Loucy (cell line): ENCODE measurements around the gene TEX9.

Source experiments
- H2AFZ ChIP-seq: fragments of 200-600 bp; sonication (generic); 2 replicates; pipeline ENCODE4 v1.6.0; 2016; ENCODE audit warnings: antibody characterized with exemption, mild to moderate bottlenecking, low read length, moderate library complexity
- H3F3A ChIP-seq: fragments of 200-600 bp; 2 replicates; pipeline ENCODE4 v1.6.0; 2016; ENCODE audit warnings: antibody characterized with exemption, low read depth, mild to moderate bottlenecking
- H3K27me3 ChIP-seq: fragments of 200-600 bp; sonication (generic); 2 replicates; pipeline ENCODE4 v1.6.1; 2014; ENCODE audit warnings: low read length, mild to moderate bottlenecking; ENCODE audit not compliant: insufficient read depth, poor library complexity, severe bottlenecking
- H3K36me3 ChIP-seq: fragments of 200-600 bp; sonication (generic); 2 replicates; pipeline ENCODE4 v1.6.1; 2016; ENCODE audit warnings: low read length; ENCODE audit not compliant: insufficient read depth
- H3K4me1 ChIP-seq: fragments of 200-600 bp; sonication (generic); 2 replicates; pipeline ENCODE4 v1.5.1; 2014; ENCODE audit warnings: low read length, mild to moderate bottlenecking; ENCODE audit not compliant: insufficient read depth, poor library complexity, severe bottlenecking
- H3K4me2 ChIP-seq: fragments of 200-600 bp; sonication (generic); 2 replicates; pipeline ENCODE4 v1.6.0; 2014; ENCODE audit warnings: antibody characterized with exemption, low read length, low read depth, mild to moderate bottlenecking; ENCODE audit not compliant: poor library complexity, severe bottlenecking
- H3K4me3 ChIP-seq: fragments of 200-600 bp; sonication (generic); 2 replicates; pipeline ENCODE4 v1.5.1; 2014; ENCODE audit warnings: low read length, mild to moderate bottlenecking, mixed read lengths; ENCODE audit not compliant: poor library complexity, severe bottlenecking
- H3K79me2 ChIP-seq: fragments of 200-600 bp; sonication (generic); 2 replicates; pipeline ENCODE4 v1.6.1; 2014; ENCODE audit warnings: low read length; ENCODE audit not compliant: insufficient read depth
- H3K9ac ChIP-seq: fragments of 200-600 bp; sonication (generic); 2 replicates; pipeline ENCODE4 v1.6.0; 2014; ENCODE audit warnings: mild to moderate bottlenecking, low read depth, low read length, moderate library complexity; ENCODE audit not compliant: poor library complexity, severe bottlenecking
- H3K9me2 ChIP-seq: fragments of 200-600 bp; sonication (generic); replicated peaks from 2 replicates; pipeline ENCODE4 v1.6.1; 2016; ENCODE audit warnings: low read depth, low read length, mixed read lengths
- H3K9me3 ChIP-seq: fragments of 200-600 bp; sonication (generic); 2 replicates; pipeline ENCODE4 v1.6.1; 2014; ENCODE audit warnings: mild to moderate bottlenecking, antibody characterized with exemption, low read length, low read depth; ENCODE audit not compliant: insufficient read depth
- H4K20me1 ChIP-seq: fragments of 200-600 bp; sonication (generic); 2 replicates; pipeline ENCODE4 v1.6.0; 2014; ENCODE audit warnings: antibody characterized with exemption, low read length, mild to moderate bottlenecking; ENCODE audit not compliant: insufficient read depth, poor library complexity, severe bottlenecking
- CTCF ChIP-seq: fragments of 200-600 bp; sonication (generic); conservative IDR thresholded peaks from 2 replicates; pipeline ENCODE4 v1.5.1; 2014; ENCODE audit warnings: mild to moderate bottlenecking, antibody characterized with exemption, low read length
- EZH2phosphoT487 ChIP-seq: fragments of 200-600 bp; IDR thresholded peaks from 2 replicates; pipeline ENCODE4 v1.6.1; 2018; ENCODE audit warnings: antibody characterized with exemption, mild to moderate bottlenecking, moderate library complexity, borderline replicate concordance

The TEX9 gene

GRCh38 chr15:56383010-56383409, 17.8 kb downstream of the TEX9 start:
- no peak overlapping the region for H3K4me3 ChIP-seq
- peaks cover 15% of the 10 kb centered on the region for H3K9me3 ChIP-seq
- no peaks in the 10 kb centered on the region for H3K9me2 ChIP-seq
- TF ChIP-seq CTCF (no peak), EZH2phosphoT487 (no peak)
- no peaks in the 10 kb centered on the region for H4K20me1 ChIP-seq
- H3K4me2 ChIP-seq: no peak overlapping the region
- H3K27me3 ChIP-seq: no peaks in the 10 kb centered on the region
- no peaks in the 10 kb centered on the region for H3K79me2 ChIP-seq
- H3K9ac ChIP-seq: no peak overlapping the region
- H3K36me3 ChIP-seq: 0 out of 2 replicates have a peak, but pooled peaks cover 4% of the 10 kb centered on the region
- no peaks in the 10 kb centered on the region for H3K4me1 ChIP-seq
- H2AFZ ChIP-seq: no peak overlapping the region
- H3F3A ChIP-seq: no peaks in the 10 kb centered on the region

- Histone ChIP-seq H3K27me3 (no peaks in the 10 kb centered on the region), H3K4me2 (no peak overlapping the region), H3K79me2 (no peaks in the 10 kb centered on the region), H3K4me1 (no peaks in the 10 kb centered on the region), H4K20me1 (no peaks in the 10 kb centered on the region), H3K4me3 (no peak overlapping the region), H3K36me3 (0 out of 2 replicates have a peak, but pooled peaks cover 4% of the 10 kb centered on the region), H3K9me3 (peaks cover 7% of the 10 kb centered on the region; the same call in 1 of the 2 replicates), H3F3A (no peaks in the 10 kb centered on the region), H3K9ac (no peak overlapping the region), H2AFZ (no peak overlapping the region), H3K9me2 (no peaks in the 10 kb centered on the region)
- TF ChIP-seq EZH2phosphoT487 (no peak), CTCF (no peak)
These were observed 20.7 kb downstream of the TEX9 start for GRCh38 chr15:56385908-56386307.

GRCh38 chr15:56390739-56391267, 25.6 kb downstream of the TEX9 start:
- Histone ChIP-seq H3F3A (no peaks in the 10 kb centered on the region), H3K9ac (no peak overlapping the region), H3K4me2 (no peak overlapping the region), H3K9me2 (no peaks in the 10 kb centered on the region), H3K4me3 (no peak overlapping the region), H3K9me3 (peaks cover 4% of the 10 kb centered on the region; the same call in 1 of the 2 replicates), H4K20me1 (no peaks in the 10 kb centered on the region), H3K4me1 (no peaks in the 10 kb centered on the region), H3K27me3 (no peaks in the 10 kb centered on the region), H3K36me3 (0 out of 2 replicates have a peak, but pooled peaks cover 4% of the 10 kb centered on the region), H2AFZ (no peak overlapping the region), H3K79me2 (no peaks in the 10 kb centered on the region)
- no peak for TF ChIP-seq EZH2phosphoT487
- TF ChIP-seq CTCF: no peak
